A549 (cell line): ENCODE results near the gene DENND6A. TPM values are rescaled to one million over a fixed set of nuclear protein-coding genes. Genes with fewer than 3 reads are reported as not detected.

ENCODE experiments used
- ATAC-seq, 2 experiments: fragments of 200-7000 bp in 1 of 2; fragments of >200 bp in 1 of 2; cut with Nextera tagmentation in 1 of 2; cut with Tn5 transposase in 1 of 2; 3 replicates each; pipeline versions ENCODE4 v1.8.0 to v1.9.1; 2018 to 2020; ENCODE audit warnings: mild to moderate bottlenecking in 1 of 2, moderate library complexity in 1 of 2
- CTCF ChIA-PET: fragments of 300-600 bp; sonication (Branson Sonifier 250); formaldehyde crosslinking; extraction: SDS; loops from one replicate; lab custom pipeline; 2021; ENCODE audit warnings: antibody characterized with exemption, inconsistent platforms; lab: Yijun Ruan, JAX
- POLR2A ChIA-PET: fragments of 350-600 bp; formaldehyde crosslinking; extraction: SDS; loops from one replicate; lab custom pipeline; 2021; ENCODE audit warnings: antibody characterized with exemption, inconsistent platforms; lab: Yijun Ruan, JAX
- DNase-seq, 2 experiments: peaks; one replicate each; pipeline versions ENCODE4 v3.0.0 to v3.0.0-alpha.2; 2011 to 2016; ENCODE audit warnings: low read depth in 1 of 2, low spot score in 1 of 2
- FAIRE-seq: peaks from 2 replicates; lab custom pipeline; 2011; peaks lifted over from hg19 to GRCh38; lab: Jason Lieb, UNC
- H3K27ac ChIP-seq, 2 experiments: fragments of >200 bp; sonication (Bioruptor Twin); formaldehyde crosslinking; 3 replicates each; pipeline ENCODE4 v1.5.1; 2016 to 2017
- H3K4me1 ChIP-seq: fragments of >200 bp; sonication (Bioruptor Twin); formaldehyde crosslinking; 3 replicates; pipeline ENCODE4 v1.6.1; 2016
- H3K4me2 ChIP-seq: fragments of >200 bp; sonication (Bioruptor Twin); formaldehyde crosslinking; 3 replicates; pipeline ENCODE4 v1.6.1; 2016
- H3K4me3 ChIP-seq: fragments of >200 bp; sonication (Bioruptor Twin); formaldehyde crosslinking; 3 replicates; pipeline ENCODE4 v1.5.1; 2016
- H3K9me3 ChIP-seq: fragments of >200 bp; sonication (Bioruptor Twin); formaldehyde crosslinking; 3 replicates; pipeline ENCODE4 v1.6.1; 2016
- CBX8 ChIP-seq: fragments of 200-600 bp; sonication (generic); IDR thresholded peaks from 2 replicates; pipeline ENCODE4 v1.6.1; 2016
- CHD4 ChIP-seq: fragments of 200-600 bp; sonication (generic); IDR thresholded peaks from 2 replicates; pipeline ENCODE4 v1.6.1; 2016; ENCODE audit warnings: antibody characterized with exemption, mild to moderate bottlenecking, borderline replicate concordance
- E2F6 ChIP-seq: IDR thresholded peaks from 2 replicates; pipeline ENCODE4 v1.6.1; 2012; ENCODE audit warnings: low read depth, borderline replicate concordance
- EHF ChIP-seq: fragments of 250-450 bp; sonication (Bioruptor Pico); IDR thresholded peaks from 2 replicates; pipeline ENCODE4 v1.5.0; 2020; ENCODE audit warnings: mild to moderate bottlenecking
- EHMT2 ChIP-seq: fragments of 200-600 bp; sonication (generic); IDR thresholded peaks from 2 replicates; pipeline ENCODE4 v1.6.1; 2016; ENCODE audit warnings: antibody characterized with exemption, low read depth, mild to moderate bottlenecking, moderate library complexity
- EP300 ChIP-seq, 2 experiments: fragments of >200 bp; sonication (Bioruptor Twin); formaldehyde crosslinking; IDR thresholded peaks; 2 replicates in 1 of 2; 3 replicates in 1 of 2; pipeline ENCODE4 v1.6.1; 2016 to 2017
- FOSL2 ChIP-seq, 2 experiments: fragments of 450-650 bp in 1 of 2; fragments of >200 bp in 1 of 2; sonication (Bioruptor Twin) in 1 of 2; formaldehyde crosslinking; IDR thresholded peaks; 2 replicates each; pipeline versions ENCODE4 v1.5.0 to v1.6.1; 2016 to 2020; ENCODE audit warnings: mild to moderate bottlenecking in 1 of 2, moderate library complexity in 1 of 2
- GATA3 ChIP-seq: IDR thresholded peaks from 2 replicates; pipeline ENCODE4 v1.6.1; 2012; ENCODE audit warnings: borderline replicate concordance
- HDAC2 ChIP-seq: fragments of 200-600 bp; sonication (generic); IDR thresholded peaks from 2 replicates; pipeline ENCODE4 v1.6.1; 2016
- HES2 ChIP-seq: fragments of >200 bp; sonication (Bioruptor Twin); formaldehyde crosslinking; IDR thresholded peaks from 2 replicates; pipeline ENCODE4 v1.6.1; 2016
- HOXA7 ChIP-seq: fragments of 250-450 bp; sonication (Bioruptor Pico); IDR thresholded peaks from 2 replicates; pipeline ENCODE4 v1.5.0; 2020; ENCODE audit warnings: mild to moderate bottlenecking, moderate library complexity
- JUNB ChIP-seq: fragments of >200 bp; sonication (Bioruptor Twin); formaldehyde crosslinking; IDR thresholded peaks from 2 replicates; pipeline ENCODE4 v1.6.1; 2016
- MAX ChIP-seq: IDR thresholded peaks from 2 replicates; pipeline ENCODE4 v1.6.1; 2012
- MAZ ChIP-seq: fragments of 150-350 bp; IDR thresholded peaks from 2 replicates; pipeline ENCODE4 v1.6.1; 2014; ENCODE audit warnings: antibody characterized with exemption, low read depth, low read length, borderline replicate concordance
- MYC ChIP-seq: IDR thresholded peaks from 2 replicates; pipeline ENCODE4 v1.6.1; 2012; ENCODE audit warnings: mild to moderate bottlenecking, inconsistent platforms, low read length, improper control_type of control experiment, borderline replicate concordance
- NFE2L2 ChIP-seq: fragments of 150-350 bp; conservative IDR thresholded peaks from 2 replicates; pipeline ENCODE4 v1.6.1; 2014; ENCODE audit warnings: low read length
- NR3C1 ChIP-seq: fragments of >200 bp; sonication (Bioruptor Twin); formaldehyde crosslinking; IDR thresholded peaks from 3 replicates; pipeline ENCODE4 v1.6.1; 2017
- PHF8 ChIP-seq: fragments of 200-600 bp; sonication (generic); IDR thresholded peaks from 2 replicates; pipeline ENCODE4 v1.6.1; 2016; ENCODE audit warnings: low read depth, mild to moderate bottlenecking, antibody characterized with exemption, moderate library complexity, borderline replicate concordance
- RAD21 ChIP-seq, 2 experiments: fragments of >200 bp in 1 of 2; sonication (Bioruptor Twin) in 1 of 2; formaldehyde crosslinking in 1 of 2; IDR thresholded peaks in 1 of 2; conservative IDR thresholded peaks in 1 of 2; 2 replicates in 1 of 2; 3 replicates in 1 of 2; pipeline ENCODE4 v1.6.1; 2012 to 2018; ENCODE audit warnings: inconsistent platforms in 1 of 2
- REST ChIP-seq: fragments of 200-600 bp; sonication (generic); IDR thresholded peaks from 2 replicates; pipeline ENCODE4 v1.6.1; 2016; ENCODE audit warnings: antibody characterized with exemption, mild to moderate bottlenecking, moderate library complexity
- RFX5 ChIP-seq: fragments of 450-650 bp; IDR thresholded peaks from 2 replicates; pipeline ENCODE4 v1.7.1; 2014; ENCODE audit warnings: antibody characterized with exemption, mild to moderate bottlenecking, moderate library complexity
- SMC3 ChIP-seq: fragments of >200 bp; sonication (Bioruptor Twin); formaldehyde crosslinking; IDR thresholded peaks from 3 replicates; pipeline ENCODE4 v1.6.1; 2018; ENCODE audit warnings: inconsistent platforms
- SREBF2 ChIP-seq: fragments of 450-650 bp; IDR thresholded peaks from 2 replicates; pipeline ENCODE4 v1.6.1; 2014; ENCODE audit warnings: mild to moderate bottlenecking, moderate library complexity
- TP53 ChIP-seq: fragments of 250-450 bp; sonication (Bioruptor Pico); IDR thresholded peaks from 2 replicates; pipeline ENCODE4 v1.5.0; 2021; ENCODE audit warnings: mild to moderate bottlenecking, moderate library complexity
- ZC3H11A ChIP-seq: fragments of 450-650 bp; IDR thresholded peaks from 2 replicates; pipeline ENCODE4 v1.6.1; 2014; ENCODE audit warnings: antibody characterized with exemption, mild to moderate bottlenecking
- WGBS: methylation state at CpG from one replicate; pipeline ENCODE4 v1.1.6; 2017; ENCODE audit errors: missing lambda C conversion rate; 5-methylcytosine and 5-hydroxymethylcytosine counted together
- polyA plus RNA-seq, 4 experiments: library from polyadenylated mRNA; depleted of rRNA in 3 of 4; stranded (reverse); fragments of >200 nt; fragmentation: RNase III in 1 of 4; extraction: RNeasy Plus Mini Kit Qiagen cat#74134 plus additional on column Dnase treatment in 1 of 4; gene quantifications; 2 replicates in 3 of 4; 3 replicates in 1 of 4; pipeline ENCODE4 v1.2.3, GENCODE V29; 2011 to 2017

The DENND6A gene
- polyA plus RNA-seq, 2 of the 4 experiments (the other 2 are of a cell fraction) = 5.4 to 18.1 TPM

GRCh38 chr3:57594144-57594543, 98.7 kb downstream of the DENND6A start:
- ChIA-PET POLR2A (no interaction called here), CTCF (no interaction called here)
- no peak for TF ChIP-seq JUNB
- no peak for DNase-seq
- Histone ChIP-seq H3K9me3 (no peaks in the 10 kb centered on the region), H3K4me2 (peak overlapping the region; percentile 74), H3K27ac (no peak overlapping the region), H3K4me1 (peaks cover 19% of the 10 kb centered on the region; the same call in 2 of the 3 replicates), H3K4me3 (no peak overlapping the region; the same call in 2 of the 3 replicates)
- no peak for ATAC-seq
- WGBS = 69% methylated on average over 4 of the region's 4 CpGs
- no peak for FAIRE-seq

- POLR2A ChIA-PET = no interaction called here
- no peaks in the 10 kb centered on the region for H3K9me3 ChIP-seq
- H3K27ac ChIP-seq = no peak overlapping the region
- TF ChIP-seq E2F6 = no peak
- no peak for TF ChIP-seq RFX5
- no peak for TF ChIP-seq EP300 (IDR thresholded peaks at IDR 0.05)
- TF ChIP-seq TP53 (CRISPR knock-in tag) = no peak
- no peak for TF ChIP-seq ZC3H11A
- TF ChIP-seq GATA3 = no peak
- no peak for TF ChIP-seq HES2
- TF ChIP-seq SMC3 = no peak
- no peak for TF ChIP-seq SREBF2
- TF ChIP-seq MYC = no peak
- ATAC-seq (no peak), DNase-seq (no peak), FAIRE-seq (no peak)
- 71% methylated on average over 6 of the region's 6 CpGs for WGBS
- H3K4me2 ChIP-seq = no peak overlapping the region
- CTCF ChIA-PET = interaction anchor here (0.7 kb wide), 1 partner anchor 20 kb away, joined by 3 read pairs; no protein-coding TSS in a partner anchor
- H3K4me3 ChIP-seq = no peak overlapping the region
- H3K4me1 ChIP-seq = peaks cover 15% of the 10 kb centered on the region; the same call in 2 of the 3 replicates
Observed at GRCh38 chr3:57592306-57592705, 100.6 kb downstream of the DENND6A start.

GRCh38 chr3:57587905-57588304, 105.0 kb downstream of the DENND6A start:
- H3K9me3 ChIP-seq = no peaks in the 10 kb centered on the region
- H3K4me1 ChIP-seq = peaks cover 2% of the 10 kb centered on the region; the same call in 1 of the 3 replicates
- H3K27ac ChIP-seq = no peak overlapping the region
- no peak overlapping the region for H3K4me3 ChIP-seq
- no peak for ATAC-seq
- POLR2A ChIA-PET = no interaction called here
- DNase-seq = no peak
- no peak for TF ChIP-seq CHD4
- no peak for TF ChIP-seq E2F6
- no peak for TF ChIP-seq NFE2L2
- no peak for TF ChIP-seq NR3C1
- TF ChIP-seq CBX8 = no peak
- TF ChIP-seq, all 56 proteins: peak for 0
- 93% methylated on average over 2 of the region's 2 CpGs for WGBS
- CTCF ChIA-PET = no interaction called here
- no peak overlapping the region for H3K4me2 ChIP-seq
- FAIRE-seq = no peak

GRCh38 chr3:57586778-57587177, 106.1 kb downstream of the DENND6A start:
- CTCF ChIA-PET = interaction anchor here (1.0 kb wide), 1 partner anchor 407 kb away, joined by 3 read pairs; no protein-coding TSS in a partner anchor
- TF ChIP-seq HES2 = no peak
- TF ChIP-seq MAX = no peak
- no peak for TF ChIP-seq SREBF2
- TF ChIP-seq MAZ = no peak
- no peak for TF ChIP-seq SMC3
- TF ChIP-seq HDAC2 = no peak
- no peak for TF ChIP-seq FOSL2 (IDR thresholded peaks at IDR 0.05)
- TF ChIP-seq FOSL2 (CRISPR knock-in tag; IDR thresholded peaks at IDR 0.05) = no peak
- TF ChIP-seq EHMT2 = no peak
- TF ChIP-seq HOXA7 (CRISPR knock-in tag) = no peak
- no peak for TF ChIP-seq REST
- no peak for TF ChIP-seq ZC3H11A
- TF ChIP-seq TP53 (CRISPR knock-in tag) = no peak
- no peak for TF ChIP-seq RAD21 (conservative IDR thresholded peaks at IDR 0.05 in 1 of 2, IDR thresholded peaks at IDR 0.05 in 1 of 2)
- TF ChIP-seq PHF8 = no peak
- no peak for TF ChIP-seq EHF
- no peak for TF ChIP-seq NFE2L2

More at GRCh38 chr3:57586778-57587177, 106.1 kb downstream of the DENND6A start:
- POLR2A ChIA-PET = no interaction called here
- Histone ChIP-seq H3K4me1 (peaks cover 4% of the 10 kb centered on the region; the same call in 1 of the 3 replicates), H3K4me3 (no peak overlapping the region), H3K9me3 (no peaks in the 10 kb centered on the region), H3K4me2 (no peak overlapping the region), H3K27ac (no peak overlapping the region)
- DNase-seq = no peak
- no peak for FAIRE-seq
- no peak for ATAC-seq
- 79% methylated on average over 6 of the region's 6 CpGs for WGBS
